Right lobe of liver (tissue), 4 donors: ENCODE results near the gene HDGFL3.

Experiments
- POLR2A ChIP-seq: fragments of 450-650 bp; IDR thresholded peaks from one replicate; pipeline ENCODE4 v1.6.1; 2017; ENCODE audit warnings: antibody characterized with exemption, mild to moderate bottlenecking
- TF ChIP-seq, protein P1 (sequence below), 4 donors: fragments of 200-600 bp in 3 of 4; fragments of 450-650 bp in 1 of 4; IDR thresholded peaks; one replicate each; pipeline versions ENCODE4 v1.5.1 to v1.8.0; 2016 to 2022; ENCODE audit warnings: antibody characterized with exemption in 4 of 4, mild to moderate bottlenecking in 2 of 4
- donor health status: DM: no; HTN: no; CAD: no.
- donor health status: DM: no; HTN: no; CAD: no.
- donor health status: DM: no; HTN: yes; CAD: no.

DNA sequence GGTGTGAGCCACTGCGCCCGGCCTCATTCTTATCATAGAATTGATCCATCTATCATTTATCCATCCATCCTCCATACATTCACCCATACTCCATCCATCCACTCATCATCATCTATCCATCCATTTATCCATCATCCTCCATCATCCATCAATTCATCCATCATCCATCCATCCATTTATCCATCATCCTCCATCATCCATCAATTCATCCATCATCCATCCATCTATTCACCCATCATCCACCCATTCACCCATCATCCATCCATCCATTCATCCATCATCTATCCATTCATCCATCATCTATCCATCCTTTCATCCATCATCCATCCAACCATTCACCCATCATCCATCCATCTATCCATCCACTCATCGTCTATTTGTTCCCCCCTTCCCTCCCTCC is 96.5 kb downstream of the HDGFL3 start:
- no peak for TF ChIP-seq POLR2A
- TF ChIP-seq, protein P1, sequence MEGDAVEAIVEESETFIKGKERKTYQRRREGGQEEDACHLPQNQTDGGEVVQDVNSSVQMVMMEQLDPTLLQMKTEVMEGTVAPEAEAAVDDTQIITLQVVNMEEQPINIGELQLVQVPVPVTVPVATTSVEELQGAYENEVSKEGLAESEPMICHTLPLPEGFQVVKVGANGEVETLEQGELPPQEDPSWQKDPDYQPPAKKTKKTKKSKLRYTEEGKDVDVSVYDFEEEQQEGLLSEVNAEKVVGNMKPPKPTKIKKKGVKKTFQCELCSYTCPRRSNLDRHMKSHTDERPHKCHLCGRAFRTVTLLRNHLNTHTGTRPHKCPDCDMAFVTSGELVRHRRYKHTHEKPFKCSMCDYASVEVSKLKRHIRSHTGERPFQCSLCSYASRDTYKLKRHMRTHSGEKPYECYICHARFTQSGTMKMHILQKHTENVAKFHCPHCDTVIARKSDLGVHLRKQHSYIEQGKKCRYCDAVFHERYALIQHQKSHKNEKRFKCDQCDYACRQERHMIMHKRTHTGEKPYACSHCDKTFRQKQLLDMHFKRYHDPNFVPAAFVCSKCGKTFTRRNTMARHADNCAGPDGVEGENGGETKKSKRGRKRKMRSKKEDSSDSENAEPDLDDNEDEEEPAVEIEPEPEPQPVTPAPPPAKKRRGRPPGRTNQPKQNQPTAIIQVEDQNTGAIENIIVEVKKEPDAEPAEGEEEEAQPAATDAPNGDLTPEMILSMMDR (IDR thresholded peaks at IDR 0.05), result no peak
